Activated CD8-positive, alpha-beta memory T cell treated with anti-CD3 and anti-CD28 coated beads, Interleukin-2, amount 50 U/mL, for 48 hours (primary cell): ENCODE data around the gene PLEKHM3.

Experiments used
- DNase-seq: peaks from one replicate; pipeline ENCODE4 v3.0.0-alpha.2; 2020

The PLEKHM3 gene

GRCh38 chr2:207848545-207848928 is 176.8 kb downstream of the PLEKHM3 start:
- no peak for DNase-seq

GRCh38 chr2:207847807-207848544 is 177.4 kb downstream of the PLEKHM3 start:
- no peak for DNase-seq

- no peak for DNase-seq
Observed at GRCh38 chr2:207847098-207847806, 178.1 kb downstream of the PLEKHM3 start.

GRCh38 chr2:207845202-207845864 is 180.0 kb downstream of the PLEKHM3 start:
- DNase-seq = no peak

- no peak for DNase-seq
Observed at GRCh38 chr2:207844648-207845047, 180.7 kb downstream of the PLEKHM3 start.

GRCh38 chr2:207840101-207840500 is 185.2 kb downstream of the PLEKHM3 start:
- no peak for DNase-seq

- DNase-seq = no peak
Observed at GRCh38 chr2:207839575-207839974, 185.8 kb downstream of the PLEKHM3 start.

- no peak for DNase-seq
Observed at GRCh38 chr2:207839028-207839427, 186.3 kb downstream of the PLEKHM3 start.

GRCh38 chr2:207836521-207837133 is 188.7 kb downstream of the PLEKHM3 start:
- no peak for DNase-seq

GRCh38 chr2:207835805-207836204 is 189.5 kb downstream of the PLEKHM3 start:
- no peak for DNase-seq

- DNase-seq = no peak
Observed at GRCh38 chr2:207833251-207833751, 192.0 kb downstream of the PLEKHM3 start.

GRCh38 chr2:207831584-207832248 is 193.6 kb downstream of the PLEKHM3 start:
- DNase-seq = no peak

GRCh38 chr2:207830778-207831438 is 194.4 kb downstream of the PLEKHM3 start:
- DNase-seq = no peak

- no peak for DNase-seq
Observed at GRCh38 chr2:207828361-207829057, 196.8 kb downstream of the PLEKHM3 start.

GRCh38 chr2:207825978-207826377 is 199.3 kb downstream of the PLEKHM3 start:
- DNase-seq = no peak

GRCh38 chr2:207825045-207825954 is 200.0 kb downstream of the PLEKHM3 start:
- DNase-seq = no peak

- no peak for DNase-seq
Observed at GRCh38 chr2:207823865-207824264, 201.5 kb downstream of the PLEKHM3 start.

GRCh38 chr2:207819839-207820784 is 205.2 kb downstream of the PLEKHM3 start:
- DNase-seq = no peak
